ENCODE data around the gene HACL1. TPM values are rescaled to one million over a fixed set of nuclear protein-coding genes. Genes with fewer than 3 reads are reported as not detected.

The HACL1 gene
- total RNA-seq, 4 donors from 2014 or later: 18.5 to 93.0 (median 25.7) TPM

GRCh38 chr3:15646851-15647511 is 45.6 kb upstream of the HACL1 start:
- no peak overlapping the region for H3K4me3 ChIP-seq
- intact Hi-C loops (cut with DNase I; ENCODE audit: low total_unique reads): no loop called here

GRCh38 chr3:15645740-15646501 is 44.6 kb upstream of the HACL1 start:
- peak; percentile 62 to 75 for DNase-seq
- Histone ChIP-seq H3K4me3 (no peak overlapping the region), H3K27me3 (no peaks in the 10 kb centered on the region), H3K4me1 (peaks cover 8 to 14% of the 10 kb centered on the region in 2 donors), H3K36me3 (no peaks in the 10 kb centered on the region), H3K9me3 (no peaks in the 10 kb centered on the region), H3K27ac (peak overlapping the region; percentile 75 to 91)
- TF ChIP-seq POLR2A (IDR thresholded peaks at IDR 0.05): no peak
- TF ChIP-seq CTCF (IDR thresholded peaks at IDR 0.05): no peak
- intact Hi-C loops (cut with DNase I; ENCODE audit: low total_unique reads): no loop called here

More at GRCh38 chr3:15646851-15647511, 45.6 kb upstream of the HACL1 start:
- Histone ChIP-seq H3K27me3 (no peaks in the 10 kb centered on the region), H3K27ac (peak overlapping the region; percentile 75 to 91), H3K9me3 (no peaks in the 10 kb centered on the region), H3K4me1 (peaks cover 8 to 14% of the 10 kb centered on the region in 2 donors), H3K36me3 (no peaks in the 10 kb centered on the region)
- DNase-seq: peak; percentile 67 to 74
- no peak for TF ChIP-seq CTCF (IDR thresholded peaks at IDR 0.05)
- no peak for TF ChIP-seq POLR2A (IDR thresholded peaks at IDR 0.05)

- TF ChIP-seq POLR2A (IDR thresholded peaks at IDR 0.05): no peak
- no peak for TF ChIP-seq CTCF (IDR thresholded peaks at IDR 0.05)
- Histone ChIP-seq H3K36me3 (no peaks in the 10 kb centered on the region), H3K27ac (peak overlapping the region; percentile 75 to 91), H3K4me1 (peaks cover 8 to 14% of the 10 kb centered on the region in 2 donors), H3K27me3 (no peaks in the 10 kb centered on the region), H3K4me3 (no peak overlapping the region), H3K9me3 (no peaks in the 10 kb centered on the region)
- intact Hi-C loops (cut with DNase I; ENCODE audit: low total_unique reads): no loop called here
- DNase-seq: no peak
Observed at GRCh38 chr3:15645246-15645645, 43.9 kb upstream of the HACL1 start.

GRCh38 chr3:15638891-15639262 is 37.5 kb upstream of the HACL1 start:
- Histone ChIP-seq H3K36me3 (no peaks in the 10 kb centered on the region), H3K27ac (peak overlapping the region in 1 of 2 donors; percentile 95), H3K4me1 (peaks cover 0 to 11% of the 10 kb centered on the region in 2 donors), H3K27me3 (no peaks in the 10 kb centered on the region), H3K9me3 (no peaks in the 10 kb centered on the region), H3K4me3 (no peak overlapping the region)
- intact Hi-C loops (cut with DNase I; ENCODE audit: low total_unique reads): no loop called here
- DNase-seq: no peak
- TF ChIP-seq CTCF (IDR thresholded peaks at IDR 0.05): no peak
- TF ChIP-seq POLR2A (IDR thresholded peaks at IDR 0.05): no peak

Measured in uterus (tissue), 4 donors.